HEK293 (cell line): ENCODE data around the gene GBA2.

Experiments used
- GLI4 ChIP-seq: fragments of 450-650 bp; formaldehyde crosslinking; IDR thresholded peaks from 2 replicates; pipeline ENCODE4 v1.5.1; 2016; ENCODE audit warnings: missing biosample characterization, missing genetic modification characterization
- RBAK ChIP-seq: fragments of 450-650 bp; formaldehyde crosslinking; IDR thresholded peaks from 2 replicates; pipeline ENCODE4 v1.5.1; 2016; ENCODE audit warnings: missing biosample characterization, missing genetic modification characterization
- YY1 ChIP-seq: fragments of 450-650 bp; formaldehyde crosslinking; IDR thresholded peaks from 2 replicates; pipeline ENCODE4 v1.5.1; 2018; ENCODE audit warnings: missing biosample characterization, missing genetic modification characterization
- ZFP69B ChIP-seq: fragments of 450-650 bp; formaldehyde crosslinking; IDR thresholded peaks from 2 replicates; pipeline ENCODE4 v1.5.1; 2016; ENCODE audit warnings: missing biosample characterization, missing genetic modification characterization
- ZNF133 ChIP-seq: fragments of 450-650 bp; formaldehyde crosslinking; IDR thresholded peaks from 2 replicates; pipeline ENCODE4 v1.5.1; 2016; ENCODE audit warnings: missing biosample characterization, missing genetic modification characterization
- ZNF157 ChIP-seq: fragments of 450-650 bp; formaldehyde crosslinking; IDR thresholded peaks from 2 replicates; pipeline ENCODE4 v1.5.1; 2016; ENCODE audit warnings: missing biosample characterization, missing genetic modification characterization
- TF ChIP-seq, protein P1 (sequence below): fragments of 450-650 bp; formaldehyde crosslinking; IDR thresholded peaks from 2 replicates; pipeline ENCODE4 v1.5.1; 2016; ENCODE audit warnings: missing biosample characterization, missing genetic modification characterization
- TF ChIP-seq, protein P2 (sequence below): fragments of 450-650 bp; formaldehyde crosslinking; IDR thresholded peaks from 2 replicates; pipeline ENCODE4 v1.5.1; 2016; ENCODE audit warnings: missing biosample characterization, missing genetic modification characterization, borderline replicate concordance
- TF ChIP-seq, protein P3 (sequence below): fragments of 450-650 bp; formaldehyde crosslinking; IDR thresholded peaks from 2 replicates; pipeline ENCODE4 v1.5.1; 2016; ENCODE audit warnings: missing biosample characterization, missing genetic modification characterization
- TF ChIP-seq, protein P4 (sequence below): fragments of 450-650 bp; formaldehyde crosslinking; IDR thresholded peaks from 2 replicates; pipeline ENCODE4 v1.5.1; 2016; ENCODE audit warnings: missing biosample characterization, missing genetic modification characterization

DNA sequence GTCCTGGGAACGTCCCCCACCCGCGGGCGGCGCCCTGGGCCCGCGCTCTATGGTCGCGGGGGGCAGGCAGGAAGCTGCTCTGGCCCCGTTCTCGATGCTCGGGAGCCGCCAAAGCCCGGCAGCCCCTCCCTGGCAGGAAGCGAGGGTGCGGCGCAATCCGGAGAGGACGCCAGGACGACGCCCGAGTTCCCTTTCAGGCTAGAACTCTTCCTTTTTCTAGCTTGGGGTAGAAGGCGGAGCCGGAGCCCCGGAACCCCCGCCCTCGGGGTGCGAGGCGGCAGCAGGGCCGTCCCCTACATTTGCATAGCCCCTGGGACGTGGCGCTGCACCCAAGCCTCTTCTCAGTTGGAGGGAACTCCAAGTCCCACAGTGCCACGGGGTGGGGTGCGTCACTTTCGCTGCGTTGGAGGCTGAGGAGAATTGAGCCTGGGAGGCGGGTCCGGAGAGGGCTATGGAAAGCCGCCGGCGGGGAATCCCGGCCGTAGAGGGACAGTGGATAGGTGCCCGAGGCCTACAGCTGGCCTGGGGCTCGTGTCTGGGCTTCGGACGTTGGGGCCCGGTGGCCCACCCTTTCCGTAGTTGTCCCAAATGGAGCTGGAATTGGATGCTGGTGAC is 16.7 kb downstream of the GBA2 start, which contains the start of the genes CREB3 and TLN1:
- TF ChIP-seq ZNF133 (tag by site-specific recombination) (no peak), RBAK (tag by site-specific recombination) (no peak), GLI4 (tag by site-specific recombination) (no peak), ZFP69B (tag by site-specific recombination) (no peak), ZNF157 (tag by site-specific recombination) (no peak), YY1 (tag by site-specific recombination) (no peak)
- TF ChIP-seq, protein P1, sequence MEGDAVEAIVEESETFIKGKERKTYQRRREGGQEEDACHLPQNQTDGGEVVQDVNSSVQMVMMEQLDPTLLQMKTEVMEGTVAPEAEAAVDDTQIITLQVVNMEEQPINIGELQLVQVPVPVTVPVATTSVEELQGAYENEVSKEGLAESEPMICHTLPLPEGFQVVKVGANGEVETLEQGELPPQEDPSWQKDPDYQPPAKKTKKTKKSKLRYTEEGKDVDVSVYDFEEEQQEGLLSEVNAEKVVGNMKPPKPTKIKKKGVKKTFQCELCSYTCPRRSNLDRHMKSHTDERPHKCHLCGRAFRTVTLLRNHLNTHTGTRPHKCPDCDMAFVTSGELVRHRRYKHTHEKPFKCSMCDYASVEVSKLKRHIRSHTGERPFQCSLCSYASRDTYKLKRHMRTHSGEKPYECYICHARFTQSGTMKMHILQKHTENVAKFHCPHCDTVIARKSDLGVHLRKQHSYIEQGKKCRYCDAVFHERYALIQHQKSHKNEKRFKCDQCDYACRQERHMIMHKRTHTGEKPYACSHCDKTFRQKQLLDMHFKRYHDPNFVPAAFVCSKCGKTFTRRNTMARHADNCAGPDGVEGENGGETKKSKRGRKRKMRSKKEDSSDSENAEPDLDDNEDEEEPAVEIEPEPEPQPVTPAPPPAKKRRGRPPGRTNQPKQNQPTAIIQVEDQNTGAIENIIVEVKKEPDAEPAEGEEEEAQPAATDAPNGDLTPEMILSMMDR (tag by site-specific recombination): peak; percentile 81
- TF ChIP-seq, protein P2, sequence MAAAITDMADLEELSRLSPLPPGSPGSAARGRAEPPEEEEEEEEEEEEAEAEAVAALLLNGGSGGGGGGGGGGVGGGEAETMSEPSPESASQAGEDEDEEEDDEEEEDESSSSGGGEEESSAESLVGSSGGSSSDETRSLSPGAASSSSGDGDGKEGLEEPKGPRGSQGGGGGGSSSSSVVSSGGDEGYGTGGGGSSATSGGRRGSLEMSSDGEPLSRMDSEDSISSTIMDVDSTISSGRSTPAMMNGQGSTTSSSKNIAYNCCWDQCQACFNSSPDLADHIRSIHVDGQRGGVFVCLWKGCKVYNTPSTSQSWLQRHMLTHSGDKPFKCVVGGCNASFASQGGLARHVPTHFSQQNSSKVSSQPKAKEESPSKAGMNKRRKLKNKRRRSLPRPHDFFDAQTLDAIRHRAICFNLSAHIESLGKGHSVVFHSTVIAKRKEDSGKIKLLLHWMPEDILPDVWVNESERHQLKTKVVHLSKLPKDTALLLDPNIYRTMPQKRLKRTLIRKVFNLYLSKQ: no peak
- TF ChIP-seq, protein P3, sequence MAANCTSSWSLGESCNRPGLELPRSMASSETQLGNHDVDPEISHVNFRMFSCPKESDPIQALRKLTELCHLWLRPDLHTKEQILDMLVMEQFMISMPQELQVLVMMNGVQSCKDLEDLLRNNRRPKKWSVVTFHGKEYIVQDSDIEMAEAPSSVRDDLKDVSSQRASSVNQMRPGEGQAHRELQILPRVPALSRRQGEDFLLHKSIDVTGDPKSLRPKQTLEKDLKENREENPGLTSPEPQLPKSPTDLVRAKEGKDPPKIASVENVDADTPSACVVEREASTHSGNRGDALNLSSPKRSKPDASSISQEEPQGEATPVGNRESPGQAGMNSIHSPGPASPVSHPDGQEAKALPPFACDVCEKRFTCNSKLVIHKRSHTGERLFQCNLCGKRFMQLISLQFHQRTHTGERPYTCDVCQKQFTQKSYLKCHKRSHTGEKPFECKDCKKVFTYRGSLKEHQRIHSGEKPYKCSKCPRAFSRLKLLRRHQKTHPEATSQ (tag by site-specific recombination): no peak
- TF ChIP-seq, protein P4, sequence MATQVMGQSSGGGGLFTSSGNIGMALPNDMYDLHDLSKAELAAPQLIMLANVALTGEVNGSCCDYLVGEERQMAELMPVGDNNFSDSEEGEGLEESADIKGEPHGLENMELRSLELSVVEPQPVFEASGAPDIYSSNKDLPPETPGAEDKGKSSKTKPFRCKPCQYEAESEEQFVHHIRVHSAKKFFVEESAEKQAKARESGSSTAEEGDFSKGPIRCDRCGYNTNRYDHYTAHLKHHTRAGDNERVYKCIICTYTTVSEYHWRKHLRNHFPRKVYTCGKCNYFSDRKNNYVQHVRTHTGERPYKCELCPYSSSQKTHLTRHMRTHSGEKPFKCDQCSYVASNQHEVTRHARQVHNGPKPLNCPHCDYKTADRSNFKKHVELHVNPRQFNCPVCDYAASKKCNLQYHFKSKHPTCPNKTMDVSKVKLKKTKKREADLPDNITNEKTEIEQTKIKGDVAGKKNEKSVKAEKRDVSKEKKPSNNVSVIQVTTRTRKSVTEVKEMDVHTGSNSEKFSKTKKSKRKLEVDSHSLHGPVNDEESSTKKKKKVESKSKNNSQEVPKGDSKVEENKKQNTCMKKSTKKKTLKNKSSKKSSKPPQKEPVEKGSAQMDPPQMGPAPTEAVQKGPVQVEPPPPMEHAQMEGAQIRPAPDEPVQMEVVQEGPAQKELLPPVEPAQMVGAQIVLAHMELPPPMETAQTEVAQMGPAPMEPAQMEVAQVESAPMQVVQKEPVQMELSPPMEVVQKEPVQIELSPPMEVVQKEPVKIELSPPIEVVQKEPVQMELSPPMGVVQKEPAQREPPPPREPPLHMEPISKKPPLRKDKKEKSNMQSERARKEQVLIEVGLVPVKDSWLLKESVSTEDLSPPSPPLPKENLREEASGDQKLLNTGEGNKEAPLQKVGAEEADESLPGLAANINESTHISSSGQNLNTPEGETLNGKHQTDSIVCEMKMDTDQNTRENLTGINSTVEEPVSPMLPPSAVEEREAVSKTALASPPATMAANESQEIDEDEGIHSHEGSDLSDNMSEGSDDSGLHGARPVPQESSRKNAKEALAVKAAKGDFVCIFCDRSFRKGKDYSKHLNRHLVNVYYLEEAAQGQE (tag by site-specific recombination): no peak
